K562 (cell line): ENCODE data around the gene FKBP1B. TPM values are rescaled to one million over a fixed set of nuclear protein-coding genes. Genes with fewer than 3 reads are reported as not detected.

Experiments
- ATAC-seq: fragments of 200-7000 bp; cut with Tn5 transposase; 3 replicates; pipeline ENCODE4 v1.9.1; 2020; ENCODE audit warnings: moderate library complexity
- BruUV-seq: library from RNA; stranded (reverse); fragments of 400-500 nt; replicated peaks from 2 replicates; lab custom pipeline; 2021; lab: Mats Ljungman, UMichigan
- CTCF ChIA-PET: fragments of 300-600 bp; formaldehyde crosslinking; extraction: SDS; loops from one replicate; lab custom pipeline; 2021; ENCODE audit warnings: low intra/inter-chr PET ratio; lab: Yijun Ruan, JAX
- POLR2A ChIA-PET: fragments of 300-600, 350-650 bp; sonication (Branson Sonifier 250); formaldehyde crosslinking; extraction: SDS; loops from one replicate; lab custom pipeline; 2021; ENCODE audit warnings: antibody characterized with exemption, inconsistent platforms; lab: Yijun Ruan, JAX
- DNase-seq, 4 experiments: peaks; one replicate each; pipeline versions ENCODE4 v3.0.0 to v3.0.0-alpha.2; 2011 to 2018; ENCODE audit warnings: low spot score in 3 of 4, mixed read lengths in 3 of 4; ENCODE audit errors: extremely low read depth in 1 of 4
- FAIRE-seq: peaks from 2 replicates; lab custom pipeline; 2011; peaks lifted over from hg19 to GRCh38; lab: Jason Lieb, UNC
- H2AFZ ChIP-seq: 2 replicates; pipeline ENCODE4 v1.6.0; 2011; ENCODE audit warnings: low read depth, low read length, control low read depth, inconsistent platforms
- H3K27ac ChIP-seq: fragments of 200-600 bp; 3 replicates; pipeline ENCODE4 v1.8.0; 2011; ENCODE audit warnings: low read depth, mild to moderate bottlenecking, control low read depth, inconsistent platforms, low read length, moderate library complexity, mixed read lengths; ENCODE audit errors: extremely low read depth
- H3K27me3 ChIP-seq, 2 experiments: fragments of 300-600 bp in 1 of 2; 2 replicates in 1 of 2; 3 replicates in 1 of 2; pipeline versions ENCODE4 v1.6.0 to v1.8.0; 2011; ENCODE audit warnings: inconsistent platforms in 2 of 2, low read length in 2 of 2, mild to moderate bottlenecking in 1 of 2, mixed read lengths in 1 of 2, moderate library complexity in 1 of 2; ENCODE audit not compliant: control insufficient read depth in 2 of 2, insufficient read depth in 2 of 2
- H3K36me3 ChIP-seq: fragments of 300-600 bp; 3 replicates; pipeline ENCODE4 v1.8.0; 2011; ENCODE audit warnings: mild to moderate bottlenecking, low read length, inconsistent platforms; ENCODE audit not compliant: control insufficient read depth, insufficient read depth
- H3K4me1 ChIP-seq, 2 experiments: fragments of 200-600 bp in 1 of 2; replicated peaks in 1 of 2; 2 replicates in 1 of 2; 3 replicates in 1 of 2; pipeline versions ENCODE4 v1.5.1 to v1.8.0; 2011; ENCODE audit warnings: inconsistent platforms in 2 of 2, low read length in 2 of 2, mild to moderate bottlenecking in 1 of 2, mixed read lengths in 1 of 2, moderate library complexity in 1 of 2; ENCODE audit not compliant: control insufficient read depth in 2 of 2, insufficient read depth in 2 of 2
- H3K4me2 ChIP-seq: 2 replicates; pipeline ENCODE4 v1.6.1; 2011; ENCODE audit warnings: low read length, control low read depth, inconsistent platforms, mixed read lengths; ENCODE audit not compliant: insufficient read depth
- H3K4me3 ChIP-seq: fragments of 200-600 bp; sonication (generic), shearing (Covaris generic); 2 replicates; pipeline ENCODE4 v1.5.1; 2016; ENCODE audit warnings: control low read depth, inconsistent platforms
- H3K79me2 ChIP-seq: fragments of 200-600 bp; 3 replicates; pipeline ENCODE4 v1.8.0; 2011; ENCODE audit warnings: low read length, inconsistent platforms; ENCODE audit not compliant: control insufficient read depth, insufficient read depth
- H3K9ac ChIP-seq, 2 experiments: 2 replicates each; pipeline versions ENCODE4 v1.6.0 to v1.6.1; 2011; ENCODE audit warnings: low read depth in 2 of 2, low read length in 2 of 2, control low read depth in 1 of 2, inconsistent platforms in 1 of 2, mild to moderate bottlenecking in 1 of 2, mixed read lengths in 1 of 2; ENCODE audit not compliant: insufficient read depth in 1 of 2
- H3K9me1 ChIP-seq: one replicate; pipeline ENCODE4 v1.6.0; 2011; ENCODE audit warnings: inconsistent platforms, mild to moderate bottlenecking, low read length, moderate library complexity; ENCODE audit not compliant: control insufficient read depth, insufficient read depth
- H3K9me3 ChIP-seq: replicated peaks from 2 replicates; pipeline ENCODE4 v1.5.1; 2011; ENCODE audit warnings: low read depth, low read length, inconsistent platforms; ENCODE audit not compliant: control insufficient read depth, insufficient read depth
- H4K20me1 ChIP-seq: replicated peaks from 2 replicates; pipeline ENCODE4 v1.6.1; 2011; ENCODE audit warnings: low read length, inconsistent platforms, mixed read lengths; ENCODE audit not compliant: control insufficient read depth, insufficient read depth
- COPS2 ChIP-seq: fragments of 450-650 bp; conservative IDR thresholded peaks from 2 replicates; pipeline ENCODE4 v1.6.1; 2016; ENCODE audit warnings: mild to moderate bottlenecking, moderate library complexity
- ID3 ChIP-seq, 2 experiments: fragments of 250-450 bp in 1 of 2; fragments of 450-650 bp in 1 of 2; sonication (Bioruptor Pico) in 1 of 2; IDR thresholded peaks; 2 replicates each; pipeline versions ENCODE4 v1.6.1 to v1.8.0; 2016 to 2021; ENCODE audit warnings: mild to moderate bottlenecking in 2 of 2, moderate library complexity in 2 of 2, missing compliant biosample characterization in 1 of 2, missing genetic modification characterization in 1 of 2
- NR2C2 ChIP-seq, 2 experiments: fragments of 200-800 bp in 1 of 2; sonication (Bioruptor generic) in 1 of 2; sonication (generic) in 1 of 2; formaldehyde crosslinking in 1 of 2; IDR thresholded peaks; 2 replicates each; pipeline versions ENCODE4 v1.6.1 to v1.8.0; 2016 to 2022; ENCODE audit warnings: mild to moderate bottlenecking in 1 of 2, missing compliant biosample characterization in 1 of 2, missing genetic modification characterization in 1 of 2, missing genetic modification reagents in 1 of 2
- POLR2G ChIP-seq: fragments of 200-400 bp; formaldehyde crosslinking; IDR thresholded peaks from 2 replicates; pipeline ENCODE4 v1.6.1; 2017; ENCODE audit warnings: low read depth, mild to moderate bottlenecking, antibody characterized with exemption, low read length, moderate library complexity
- RAD21 ChIP-seq, 2 experiments: fragments of 250-450 bp in 1 of 2; fragments of 450-650 bp in 1 of 2; sonication (Bioruptor Pico) in 1 of 2; formaldehyde crosslinking in 1 of 2; IDR thresholded peaks in 1 of 2; conservative IDR thresholded peaks in 1 of 2; 2 replicates each; pipeline versions ENCODE4 v1.4.0 to v1.8.0; 2020 to 2022; ENCODE audit warnings: mild to moderate bottlenecking in 2 of 2, moderate library complexity in 1 of 2
- RBM39 ChIP-seq: fragments of 200-400 bp; formaldehyde crosslinking; optimal IDR thresholded peaks from 2 replicates; pipeline ENCODE3; 2018; ENCODE audit warnings: low read depth, low read length
- REST ChIP-seq, 2 experiments: fragments of 450-650 bp; formaldehyde crosslinking in 1 of 2; IDR thresholded peaks; 2 replicates each; pipeline versions ENCODE4 v1.4.0 to v1.6.1; 2014 to 2020; ENCODE audit warnings: mild to moderate bottlenecking in 2 of 2, borderline replicate concordance in 1 of 2, low read depth in 1 of 2
- SMC3 ChIP-seq: conservative IDR thresholded peaks from 2 replicates; pipeline ENCODE4 v1.6.1; 2011; ENCODE audit warnings: low read depth, low read length, improper control_type of control experiment; ENCODE audit not compliant: insufficient read depth
- TRIM24 ChIP-seq, 2 experiments: fragments of 450-650 bp; IDR thresholded peaks; 2 replicates each; pipeline ENCODE4 v1.6.1; 2016
- ZNF384 ChIP-seq: IDR thresholded peaks from 2 replicates; pipeline ENCODE4 v1.6.1; 2012; ENCODE audit warnings: low read depth, low read length, improper control_type of control experiment
- WGBS: fragments of 100-300 bp; shearing (Covaris generic); methylation state at CpG from one replicate; pipeline ENCODE4 v1.1.6; 2016; ENCODE audit warnings: low coverage, mixed read lengths; ENCODE audit not compliant: insufficient coverage; ENCODE audit errors: missing lambda C conversion rate; 5-methylcytosine and 5-hydroxymethylcytosine counted together
- in situ Hi-C: fragments of 300-500 bp; cut with MboI; formaldehyde crosslinking; loops from 4 replicates; pipeline ENCODE4 v1.15.0; 2018; ENCODE audit warnings: inconsistent platforms, mixed read lengths
- intact Hi-C: fragments of 100-400 bp; cut with micrococcal nuclease; formaldehyde crosslinking; loops from 2 replicates; pipeline ENCODE4 v1.14.2; 2022
- polyA plus RNA-seq, 8 experiments: library from polyadenylated mRNA; depleted of rRNA in 4 of 8; stranded (reverse) in 5 of 8; unstranded in 3 of 8; fragments of >200 nt; fragmentation: Nextera tagmentation in 2 of 8; fragmentation: Illumina TruSeq in 1 of 8; extraction: Ambion mirVana in 2 of 8; extraction: Trizol in 1 of 8; gene quantifications; 2 replicates each; pipeline versions ENCODE4 v1.2.1 to v1.2.3, GENCODE V29; 2011 to 2014; ENCODE audit warnings: inconsistent platforms in 1 of 8, missing spikeins in 1 of 8
- total RNA-seq, 7 experiments: library from RNA; depleted of rRNA in 6 of 7; stranded (reverse); fragments of >200 nt in 6 of 7; fragmentation: Illumina TruSeq in 2 of 7; extraction: Trizol in 2 of 7; gene quantifications; 2 replicates each; pipeline versions ENCODE4 v1.2.1 to v1.2.3, GENCODE V29; 2011 to 2021; ENCODE audit warnings: low replicate concordance in 1 of 7

The FKBP1B gene
- total and polyA plus RNA-seq, 9 of the 15 experiments (the other 6 are each of a cell fraction or from before 2014, with no cell fraction given) = 0.58 to 9.4 (median 1.6) TPM

- peak; percentile 89 for FAIRE-seq
- in situ Hi-C loops = no loop called here
- Histone ChIP-seq H3K9me3 (no peaks in the 10 kb centered on the region), H3K9me1 (peaks cover 3% of the 10 kb centered on the region), H3K4me1 (peaks cover under 1 to 35% of the 10 kb centered on the region in 2 experiments; a peak in 4 of 5 replicates), H3K4me2 (no peak overlapping the region), H2AFZ (no peak overlapping the region), H3K27ac (no peak overlapping the region), H4K20me1 (peaks cover 14% of the 10 kb centered on the region), H3K36me3 (peaks cover 40% of the 10 kb centered on the region), H3K27me3 (no peaks in the 10 kb centered on the region), H3K79me2 (no peaks in the 10 kb centered on the region), H3K9ac (peak overlapping the region in 1 of 2 experiments; percentile 48; a peak in 1 of 4 replicates), H3K4me3 (no peak overlapping the region)
- ChIA-PET CTCF (interaction anchor here (0.7 to 1.0 kb wide), 2 partner anchors 141 to 143 kb away, joined by 3 to 4 read pairs; no protein-coding TSS in a partner anchor), POLR2A (interaction anchor here (0.7 to 1.2 kb wide), 2 partner anchors 9 kb away, joined by 3 read pairs; no protein-coding TSS in a partner anchor)
- ATAC-seq = peak; percentile 93
- peak; percentile 55 to 74 (median 73) for DNase-seq
- no TSS peak for BruUV-seq
- WGBS = 62% methylated on average over 17 of the region's 19 CpGs
- intact Hi-C loops = loop anchor here (1.0 to 5.0 kb wide), 3 partner anchors 41 to 143 kb away; partner anchors contain the start of gene TP53I3
- TF ChIP-seq NR2C2 (CRISPR knock-in tag; IDR thresholded peaks at IDR 0.05) (0 out of 2 replicates have a peak, but pooled peaks have one; percentile 18), NR2C2 (tag; IDR thresholded peaks at IDR 0.05) (no peak), RAD21 (CRISPR knock-in tag; conservative IDR thresholded peaks at IDR 0.05 in 1 of 2, IDR thresholded peaks at IDR 0.05 in 1 of 2) (peak; percentile 47 to 82), COPS2 (no peak), TRIM24 (IDR thresholded peaks at IDR 0.05) (no peak), SMC3 (peak; percentile 74), ID3 (CRISPR knock-in tag; IDR thresholded peaks at IDR 0.05) (no peak), ID3 (tag; IDR thresholded peaks at IDR 0.05) (no peak), RBM39 (no peak), REST (IDR thresholded peaks at IDR 0.05; ENCODE audit: borderline replicate concordance) (peak; percentile 72), REST (CRISPR knock-in tag; IDR thresholded peaks at IDR 0.05; ENCODE audit: low read depth) (no peak), POLR2G (peak; percentile 65), ZNF384 (no peak)
These were observed 28.2 kb upstream of the FKBP1B start for GRCh38 chr2:24021122-24021998.
